ENCODE results near the gene FAM177A1. TPM values are rescaled to one million over a fixed set of nuclear protein-coding genes. Genes with fewer than 3 reads are reported as not detected.

The FAM177A1 gene
- total and polyA plus RNA-seq, 10 of the 15 experiments (the other 5 are each of a cell fraction or from before 2014, with no cell fraction given), result 5.3 to 38.6 (median 20.7) TPM

DNA sequence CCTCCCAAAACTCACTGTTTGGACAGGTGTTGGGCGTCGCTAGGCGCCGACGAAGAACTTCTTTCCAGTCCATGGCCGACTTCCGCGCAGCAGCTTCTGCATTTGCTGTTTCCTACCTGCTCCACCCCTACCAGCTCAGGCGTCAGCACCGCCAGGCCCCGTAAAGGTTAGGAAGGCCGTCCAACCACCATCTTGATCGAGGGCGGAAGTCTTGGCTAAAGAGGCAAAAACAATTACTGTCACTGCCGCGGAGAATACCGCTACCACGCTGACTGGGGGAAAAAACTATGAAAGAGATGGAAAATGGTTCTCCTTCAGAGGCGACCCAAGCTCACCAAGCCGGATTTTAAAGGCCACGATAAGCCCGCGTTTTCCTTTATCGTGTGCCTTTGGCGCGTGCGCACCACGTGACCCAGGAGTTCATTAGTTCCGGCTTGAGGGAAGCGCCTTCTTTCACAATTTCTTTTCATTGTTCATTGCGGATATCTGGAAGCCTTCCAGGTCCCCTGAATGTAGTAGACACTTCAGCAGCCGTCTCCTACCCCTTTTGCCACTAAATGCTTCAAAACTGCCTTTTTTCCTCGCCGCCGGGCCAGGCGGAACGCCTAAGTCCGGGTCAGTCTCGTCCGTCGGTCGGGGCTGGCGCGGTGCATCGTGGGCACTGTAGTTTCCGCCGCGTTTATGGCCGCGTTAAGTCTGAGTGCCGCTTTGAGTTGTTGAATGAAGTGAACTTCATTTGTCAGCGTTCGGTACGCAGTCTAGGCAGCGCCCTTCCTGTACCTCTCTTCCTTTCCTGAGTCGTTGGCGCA is 76.0 kb downstream of the FAM177A1 start, which contains the start of the genes PPP2R3C and PRORP:
TSS of gene PPP2R3C (minus strand) at position 104 of the 809 bp plus-strand sequence. CDS start at position 73, 31 bp downstream.
TSS of gene PRORP (plus strand) at position 666 of the 809 bp plus-strand sequence. CDS start 694 bp downstream, outside the sequence.
- intact Hi-C loops (cut with micrococcal nuclease; ENCODE audit: unreplicated experiment), result loop anchor here (1.0 to 5.0 kb wide), 4 partner anchors 76 to 250 kb away; partner anchors contain the start of genes FAM177A1 and SRP54
- peak within 1 kb of the TSS; percentile 99 for H3K27ac ChIP-seq (ENCODE audit: control insufficient read depth, insufficient read depth)
- ChIA-PET SMC1A (ENCODE audit: uncharacterized antibody, unreplicated experiment) (interaction anchor here (0.6 to 1.9 kb wide), 7 partner anchors 19 to 294 kb away, joined by 3 to 7 read pairs (median 6); partner anchors contain the start of genes FAM177A1 and SRP54), RAD21 (ENCODE audit: unreplicated experiment) (interaction anchor here (0.6 to 2.6 kb wide), 7 partner anchors 19 to 704 kb away, joined by 3 to 11 read pairs (median 5); partner anchors contain the start of genes BRMS1L, FAM177A1 and PSMA6), POLR2A (interaction anchor here (0.5 to 2.5 kb wide), 13 partner anchors 15 to 790 kb away, joined by 3 to 20 read pairs (median 4); partner anchors contain the start of genes BAZ1A, FAM177A1 and SRP54), CTCF (interaction anchor here (0.6 to 4.5 kb wide), 5 partner anchors 20 to 551 kb away, joined by 3 to 29 read pairs (median 3); no protein-coding TSS in a partner anchor)
- H4K20me1 ChIP-seq (ENCODE audit: control insufficient read depth, insufficient read depth), result no peaks in the 10 kb centered on the region
- WGBS (ENCODE audit: insufficient coverage, insufficient replicate concordance, low lambda C conversion rate, missing lambda C conversion rate), result under 1% methylated on average over 48 of the region's 57 CpGs
- H3K9ac ChIP-seq (ENCODE audit: control insufficient read depth, insufficient read depth, low read length), result peak within 1 kb of the TSS; percentile 98
- H3K27me3 ChIP-seq (replicated peaks in 1 of 2; ENCODE audit: control insufficient read depth in 2 of 2, insufficient read depth in 2 of 2, low read length in 1 of 2), result no peaks in the 10 kb centered on the region
- H3K9me3 ChIP-seq (replicated peaks; ENCODE audit: control insufficient read depth, insufficient read depth, low read length), result no peaks in the 10 kb centered on the region
- peak; percentile 95 for FAIRE-seq
- H2AFZ ChIP-seq (ENCODE audit: control insufficient read depth, low read depth, low read length), result peak within 1 kb of the TSS; percentile 100
- H3K79me2 ChIP-seq (ENCODE audit: control insufficient read depth, insufficient read depth, low read length), result peaks cover 26% of the 10 kb centered on the region
- DNase-seq (ENCODE audit: low read depth, low spot score), result peak; percentile 94
- peak; percentile 92 for ATAC-seq
- no peaks in the 10 kb centered on the region for H3K36me3 ChIP-seq (ENCODE audit: control insufficient read depth in 2 of 2, insufficient read depth in 2 of 2, low read length in 1 of 2)
- in situ Hi-C loops (cut with MboI), result no loop called here
- 0 out of 2 replicates have a peak, but pooled peaks cover 2% of the 10 kb centered on the region for H3K4me1 ChIP-seq (ENCODE audit: control insufficient read depth, insufficient read depth, low read length)
- BruUV-seq (replicated peaks), result no TSS peak
- peak within 1 kb of the TSS; percentile 83 for H3K4me3 ChIP-seq
- peak within 1 kb of the TSS; percentile 98 for H3K4me2 ChIP-seq (ENCODE audit: control insufficient read depth, insufficient read depth)
- TF ChIP-seq IKZF2 (IDR thresholded peaks at IDR 0.05), result no peak
- TF ChIP-seq SIX5 (IDR thresholded peaks at IDR 0.05; ENCODE audit: low read depth, low read length, severe bottlenecking), result peak; percentile 85
- TF ChIP-seq GATAD2B (conservative IDR thresholded peaks at IDR 0.05; ENCODE audit: low read depth), result peak; percentile 77; the same call in 1 of the 2 replicates
- TF ChIP-seq MTA3 (IDR thresholded peaks at IDR 0.05; ENCODE audit: borderline replicate concordance, low read length), result no peak
- TF ChIP-seq ZZZ3 (IDR thresholded peaks at IDR 0.05; ENCODE audit: control insufficient read depth, insufficient read length, low read depth), result no peak
- TF ChIP-seq TBL1XR1 (IDR thresholded peaks at IDR 0.05; ENCODE audit: low read depth, low read length), result no peak; the same call in 1 of the 2 replicates
- TF ChIP-seq, protein P1, sequence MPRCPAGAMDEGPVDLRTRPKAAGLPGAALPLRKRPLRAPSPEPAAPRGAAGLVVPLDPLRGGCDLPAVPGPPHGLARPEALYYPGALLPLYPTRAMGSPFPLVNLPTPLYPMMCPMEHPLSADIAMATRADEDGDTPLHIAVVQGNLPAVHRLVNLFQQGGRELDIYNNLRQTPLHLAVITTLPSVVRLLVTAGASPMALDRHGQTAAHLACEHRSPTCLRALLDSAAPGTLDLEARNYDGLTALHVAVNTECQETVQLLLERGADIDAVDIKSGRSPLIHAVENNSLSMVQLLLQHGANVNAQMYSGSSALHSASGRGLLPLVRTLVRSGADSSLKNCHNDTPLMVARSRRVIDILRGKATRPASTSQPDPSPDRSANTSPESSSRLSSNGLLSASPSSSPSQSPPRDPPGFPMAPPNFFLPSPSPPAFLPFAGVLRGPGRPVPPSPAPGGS (IDR thresholded peaks at IDR 0.05; ENCODE audit: borderline replicate concordance, insufficient read depth, low read depth, low read length, poor library complexity, severe bottlenecking), result no peak
- peak; percentile 62; the same call in 1 of the 3 replicates for TF ChIP-seq POU2F2 (IDR thresholded peaks at IDR 0.05; ENCODE audit: borderline replicate concordance, low read depth, low read length)
- TF ChIP-seq, protein P2, sequence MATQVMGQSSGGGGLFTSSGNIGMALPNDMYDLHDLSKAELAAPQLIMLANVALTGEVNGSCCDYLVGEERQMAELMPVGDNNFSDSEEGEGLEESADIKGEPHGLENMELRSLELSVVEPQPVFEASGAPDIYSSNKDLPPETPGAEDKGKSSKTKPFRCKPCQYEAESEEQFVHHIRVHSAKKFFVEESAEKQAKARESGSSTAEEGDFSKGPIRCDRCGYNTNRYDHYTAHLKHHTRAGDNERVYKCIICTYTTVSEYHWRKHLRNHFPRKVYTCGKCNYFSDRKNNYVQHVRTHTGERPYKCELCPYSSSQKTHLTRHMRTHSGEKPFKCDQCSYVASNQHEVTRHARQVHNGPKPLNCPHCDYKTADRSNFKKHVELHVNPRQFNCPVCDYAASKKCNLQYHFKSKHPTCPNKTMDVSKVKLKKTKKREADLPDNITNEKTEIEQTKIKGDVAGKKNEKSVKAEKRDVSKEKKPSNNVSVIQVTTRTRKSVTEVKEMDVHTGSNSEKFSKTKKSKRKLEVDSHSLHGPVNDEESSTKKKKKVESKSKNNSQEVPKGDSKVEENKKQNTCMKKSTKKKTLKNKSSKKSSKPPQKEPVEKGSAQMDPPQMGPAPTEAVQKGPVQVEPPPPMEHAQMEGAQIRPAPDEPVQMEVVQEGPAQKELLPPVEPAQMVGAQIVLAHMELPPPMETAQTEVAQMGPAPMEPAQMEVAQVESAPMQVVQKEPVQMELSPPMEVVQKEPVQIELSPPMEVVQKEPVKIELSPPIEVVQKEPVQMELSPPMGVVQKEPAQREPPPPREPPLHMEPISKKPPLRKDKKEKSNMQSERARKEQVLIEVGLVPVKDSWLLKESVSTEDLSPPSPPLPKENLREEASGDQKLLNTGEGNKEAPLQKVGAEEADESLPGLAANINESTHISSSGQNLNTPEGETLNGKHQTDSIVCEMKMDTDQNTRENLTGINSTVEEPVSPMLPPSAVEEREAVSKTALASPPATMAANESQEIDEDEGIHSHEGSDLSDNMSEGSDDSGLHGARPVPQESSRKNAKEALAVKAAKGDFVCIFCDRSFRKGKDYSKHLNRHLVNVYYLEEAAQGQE (IDR thresholded peaks at IDR 0.05; ENCODE audit: low read depth, low read length), result no peak
- no peak for TF ChIP-seq HDAC2 (IDR thresholded peaks at IDR 0.05)
- TF ChIP-seq PML (IDR thresholded peaks at IDR 0.05; ENCODE audit: low read length), result peak; percentile 95
- TF ChIP-seq IRF5 (IDR thresholded peaks at IDR 0.05; ENCODE audit: borderline replicate concordance), result no peak
- TF ChIP-seq WRNIP1 (IDR thresholded peaks at IDR 0.05; ENCODE audit: borderline replicate concordance, low read depth, low read length), result peak; percentile 55; the same call in 1 of the 2 replicates
- no peak for TF ChIP-seq ESRRA (IDR thresholded peaks at IDR 0.05; ENCODE audit: low read length)
- TF ChIP-seq ZSCAN29 (IDR thresholded peaks at IDR 0.05), result no peak
- no peak; the same call in 1 of the 2 replicates for TF ChIP-seq SREBF2 (IDR thresholded peaks at IDR 0.05; ENCODE audit: low read length)
- TF ChIP-seq RFX5 (IDR thresholded peaks at IDR 0.05; ENCODE audit: low read depth, low read length), result no peak

Data from GM12878 (cell line).